K562 (cell line): ENCODE measurements around the gene CCL5. TPM values are rescaled to one million over a fixed set of nuclear protein-coding genes. Genes with fewer than 3 reads are reported as not detected.

ENCODE experiments used
- ATAC-seq: fragments of 200-7000 bp; cut with Tn5 transposase; 3 replicates; pipeline ENCODE4 v1.9.1; 2020; ENCODE audit warnings: moderate library complexity
- Bru-seq: library from RNA; stranded (reverse); fragments of 400-500 nt; gene quantifications from one replicate; lab custom pipeline; 2021; lab: Mats Ljungman, UMichigan
- BruChase-seq, 2 experiments: library from RNA; stranded (reverse); fragments of 400-500 nt; gene quantifications; one replicate each; lab custom pipeline; 2021; lab: Mats Ljungman, UMichigan
- BruUV-seq: library from RNA; stranded (reverse); fragments of 400-500 nt; replicated peaks from 2 replicates; lab custom pipeline; 2021; lab: Mats Ljungman, UMichigan
- CTCF ChIA-PET: fragments of 300-600 bp; formaldehyde crosslinking; extraction: SDS; loops from one replicate; lab custom pipeline; 2021; ENCODE audit warnings: low intra/inter-chr PET ratio; lab: Yijun Ruan, JAX
- POLR2A ChIA-PET: fragments of 300-600, 350-650 bp; sonication (Branson Sonifier 250); formaldehyde crosslinking; extraction: SDS; loops from one replicate; lab custom pipeline; 2021; ENCODE audit warnings: antibody characterized with exemption, inconsistent platforms; lab: Yijun Ruan, JAX
- DNase-seq, 4 experiments: peaks; one replicate each; pipeline versions ENCODE4 v3.0.0 to v3.0.0-alpha.2; 2011 to 2018; ENCODE audit warnings: low spot score in 3 of 4, mixed read lengths in 3 of 4; ENCODE audit errors: extremely low read depth in 1 of 4
- FAIRE-seq: peaks from 2 replicates; lab custom pipeline; 2011; peaks lifted over from hg19 to GRCh38; lab: Jason Lieb, UNC
- H2AFZ ChIP-seq: 2 replicates; pipeline ENCODE4 v1.6.0; 2011; ENCODE audit warnings: low read depth, low read length, control low read depth, inconsistent platforms
- H3K27ac ChIP-seq: fragments of 200-600 bp; 3 replicates; pipeline ENCODE4 v1.8.0; 2011; ENCODE audit warnings: low read depth, mild to moderate bottlenecking, control low read depth, inconsistent platforms, low read length, moderate library complexity, mixed read lengths; ENCODE audit errors: extremely low read depth
- H3K27me3 ChIP-seq, 2 experiments: fragments of 300-600 bp in 1 of 2; 2 replicates in 1 of 2; 3 replicates in 1 of 2; pipeline versions ENCODE4 v1.6.0 to v1.8.0; 2011; ENCODE audit warnings: inconsistent platforms in 2 of 2, low read length in 2 of 2, mild to moderate bottlenecking in 1 of 2, mixed read lengths in 1 of 2, moderate library complexity in 1 of 2; ENCODE audit not compliant: control insufficient read depth in 2 of 2, insufficient read depth in 2 of 2
- H3K36me3 ChIP-seq: fragments of 300-600 bp; 3 replicates; pipeline ENCODE4 v1.8.0; 2011; ENCODE audit warnings: mild to moderate bottlenecking, low read length, inconsistent platforms; ENCODE audit not compliant: control insufficient read depth, insufficient read depth
- H3K4me1 ChIP-seq, 2 experiments: fragments of 200-600 bp in 1 of 2; replicated peaks in 1 of 2; 2 replicates in 1 of 2; 3 replicates in 1 of 2; pipeline versions ENCODE4 v1.5.1 to v1.8.0; 2011; ENCODE audit warnings: inconsistent platforms in 2 of 2, low read length in 2 of 2, mild to moderate bottlenecking in 1 of 2, mixed read lengths in 1 of 2, moderate library complexity in 1 of 2; ENCODE audit not compliant: control insufficient read depth in 2 of 2, insufficient read depth in 2 of 2
- H3K4me2 ChIP-seq: 2 replicates; pipeline ENCODE4 v1.6.1; 2011; ENCODE audit warnings: low read length, control low read depth, inconsistent platforms, mixed read lengths; ENCODE audit not compliant: insufficient read depth
- H3K4me3 ChIP-seq: fragments of 200-600 bp; sonication (generic), shearing (Covaris generic); 2 replicates; pipeline ENCODE4 v1.5.1; 2016; ENCODE audit warnings: control low read depth, inconsistent platforms
- H3K79me2 ChIP-seq: fragments of 200-600 bp; 3 replicates; pipeline ENCODE4 v1.8.0; 2011; ENCODE audit warnings: low read length, inconsistent platforms; ENCODE audit not compliant: control insufficient read depth, insufficient read depth
- H3K9ac ChIP-seq, 2 experiments: 2 replicates each; pipeline versions ENCODE4 v1.6.0 to v1.6.1; 2011; ENCODE audit warnings: low read depth in 2 of 2, low read length in 2 of 2, control low read depth in 1 of 2, inconsistent platforms in 1 of 2, mild to moderate bottlenecking in 1 of 2, mixed read lengths in 1 of 2; ENCODE audit not compliant: insufficient read depth in 1 of 2
- H3K9me1 ChIP-seq: one replicate; pipeline ENCODE4 v1.6.0; 2011; ENCODE audit warnings: inconsistent platforms, mild to moderate bottlenecking, low read length, moderate library complexity; ENCODE audit not compliant: control insufficient read depth, insufficient read depth
- H3K9me3 ChIP-seq: replicated peaks from 2 replicates; pipeline ENCODE4 v1.5.1; 2011; ENCODE audit warnings: low read depth, low read length, inconsistent platforms; ENCODE audit not compliant: control insufficient read depth, insufficient read depth
- H4K20me1 ChIP-seq: replicated peaks from 2 replicates; pipeline ENCODE4 v1.6.1; 2011; ENCODE audit warnings: low read length, inconsistent platforms, mixed read lengths; ENCODE audit not compliant: control insufficient read depth, insufficient read depth
- CREB3 ChIP-seq: fragments of 450-650 bp; conservative IDR thresholded peaks from 2 replicates; pipeline ENCODE4 v1.6.1; 2016; ENCODE audit warnings: missing genetic modification characterization, low read depth, mild to moderate bottlenecking, missing compliant biosample characterization, moderate library complexity
- EHMT2 ChIP-seq: fragments of 450-650 bp; IDR thresholded peaks from 2 replicates; pipeline ENCODE4 v1.6.1; 2018; ENCODE audit warnings: antibody characterized with exemption
- GATAD2B ChIP-seq: fragments of 450-650 bp; IDR thresholded peaks from 2 replicates; pipeline ENCODE4 v1.6.1; 2017; ENCODE audit warnings: mild to moderate bottlenecking, borderline replicate concordance
- HDAC2 ChIP-seq: fragments of 450-650 bp; IDR thresholded peaks from 2 replicates; pipeline ENCODE4 v1.6.1; 2016; ENCODE audit warnings: mild to moderate bottlenecking
- KLF10 ChIP-seq: fragments of 250-450 bp; sonication (Bioruptor Pico); IDR thresholded peaks from 2 replicates; pipeline ENCODE4 v1.6.1; 2021; ENCODE audit warnings: matching md5 sums
- RBM39 ChIP-seq: fragments of 200-400 bp; formaldehyde crosslinking; optimal IDR thresholded peaks from 2 replicates; pipeline ENCODE3; 2018; ENCODE audit warnings: low read depth, low read length
- XRCC5 ChIP-seq: fragments of 200-400 bp; formaldehyde crosslinking; IDR thresholded peaks from 2 replicates; pipeline ENCODE4 v1.6.1; 2017; ENCODE audit warnings: low read depth, mild to moderate bottlenecking, low read length
- ZKSCAN1 ChIP-seq: fragments of 150-350 bp; IDR thresholded peaks from 2 replicates; pipeline ENCODE4 v1.6.1; 2016; ENCODE audit warnings: low read depth, low read length
- ZNF518B ChIP-seq: fragments of 250-450 bp; sonication (Bioruptor Pico); IDR thresholded peaks from 2 replicates; pipeline ENCODE4 v1.5.0; 2021; ENCODE audit warnings: mild to moderate bottlenecking, moderate library complexity
- ZNF780A ChIP-seq: fragments of 250-450 bp; sonication (Bioruptor Pico); IDR thresholded peaks from 2 replicates; pipeline ENCODE4 v1.5.0; 2021; ENCODE audit warnings: mild to moderate bottlenecking
- WGBS: fragments of 100-300 bp; shearing (Covaris generic); methylation state at CpG from one replicate; pipeline ENCODE4 v1.1.6; 2016; ENCODE audit warnings: low coverage, mixed read lengths; ENCODE audit not compliant: insufficient coverage; ENCODE audit errors: missing lambda C conversion rate; 5-methylcytosine and 5-hydroxymethylcytosine counted together
- in situ Hi-C: fragments of 300-500 bp; cut with MboI; formaldehyde crosslinking; loops from 4 replicates; pipeline ENCODE4 v1.15.0; 2018; ENCODE audit warnings: inconsistent platforms, mixed read lengths
- intact Hi-C: fragments of 100-400 bp; cut with micrococcal nuclease; formaldehyde crosslinking; loops from 2 replicates; pipeline ENCODE4 v1.14.2; 2022
- long read RNA-seq, 3 experiments: library from polyadenylated mRNA in 2 of 3; library from RNA in 1 of 3; unstranded in 2 of 3; stranded (forward) in 1 of 3; transcript quantifications; one replicate each; pipeline ENCODE4 v2.0.0, GENCODE V29; 2019 to 2022
- polyA minus RNA-seq, 3 experiments: library from RNA; depleted of rRNA, polyadenylated mRNA; stranded (reverse); fragments of >200 nt; gene quantifications; 2 replicates each; pipeline ENCODE4 v1.2.3, GENCODE V29; 2011
- polyA plus RNA-seq, 8 experiments: library from polyadenylated mRNA; depleted of rRNA in 4 of 8; stranded (reverse) in 5 of 8; unstranded in 3 of 8; fragments of >200 nt; fragmentation: Nextera tagmentation in 2 of 8; fragmentation: Illumina TruSeq in 1 of 8; extraction: Ambion mirVana in 2 of 8; extraction: Trizol in 1 of 8; gene quantifications; 2 replicates each; pipeline versions ENCODE4 v1.2.1 to v1.2.3, GENCODE V29; 2011 to 2014; ENCODE audit warnings: inconsistent platforms in 1 of 8, missing spikeins in 1 of 8
- total RNA-seq, 7 experiments: library from RNA; depleted of rRNA in 6 of 7; stranded (reverse); fragments of >200 nt in 6 of 7; fragmentation: Illumina TruSeq in 2 of 7; extraction: Trizol in 2 of 7; gene quantifications; 2 replicates each; pipeline versions ENCODE4 v1.2.1 to v1.2.3, GENCODE V29; 2011 to 2021; ENCODE audit warnings: low replicate concordance in 1 of 7

CCL5 gene
- total RNA-seq (2011; cell fraction: chromatin; rRNA removed; ENCODE audit: low replicate concordance) = 0.37 TPM in 1 of 2 replicates, not detected in the other
- not detected in 2 replicates for total RNA-seq (2011; cell fraction: nucleolus; rRNA removed)
- total RNA-seq (2011; cell fraction: nucleoplasm; rRNA removed) = 0.29 TPM in 1 of 2 replicates, not detected in the other
- 0.08 and 0.18 TPM in 2 replicates for total RNA-seq (2014; rRNA removed)
- total RNA-seq (2014; rRNA removed; fragmentation: Illumina TruSeq; extraction: Trizol) = 0.16 TPM in 1 of 2 replicates, not detected in the other
- total RNA-seq (2015; rRNA removed; fragmentation: Illumina TruSeq; extraction: Trizol) = 0.18 and 0.23 TPM in 2 replicates
- 0.56 and 0.58 TPM in 2 replicates for total RNA-seq (2021)
- polyA plus RNA-seq (2011; rRNA removed) = 0.08 and 0.53 TPM in 2 replicates
- polyA plus RNA-seq (2011; cell fraction: cytosol; rRNA removed) = 0.72 TPM in 1 of 2 replicates, not detected in the other
- polyA plus RNA-seq (2011; cell fraction: nucleus; rRNA removed) = not detected in 2 replicates
- 0.30 and 0.65 TPM in 2 replicates for polyA plus RNA-seq (2012)
- 0.43 TPM in 2 replicates for polyA plus RNA-seq (2014; fragmentation: Illumina TruSeq; extraction: Trizol)
- under 1 TPM; 0.46 to 0.59 TPM for polyA plus RNA-seq (2014; fragmentation: Nextera tagmentation; extraction: Ambion mirVana)
- polyA plus RNA-seq (2014; rRNA removed) = 0.30 and 0.49 TPM in 2 replicates
- polyA minus RNA-seq (2011; rRNA and poly(A)+ RNA removed) = not detected in 2 replicates
- 0.86 TPM in 1 of 2 replicates, not detected in the other for polyA minus RNA-seq (2011; cell fraction: cytosol; rRNA and poly(A)+ RNA removed)
- not detected in 2 replicates for polyA minus RNA-seq (2011; cell fraction: nucleus; rRNA and poly(A)+ RNA removed)
- Bru-seq, nascent RNA = percentile 32 among the genes with signal in this experiment
- percentile 13 among the genes with signal in this experiment for BruChase-seq, experiment 1, labeled RNA remaining after a 2-hour chase
- BruChase-seq, experiment 2, labeled RNA remaining after a 6-hour chase = percentile 21 among the genes with signal in this experiment
- long read RNA-seq, experiment 1 = 0 reads
- long read RNA-seq, experiment 2, partial matches to known transcripts = 0 of 1 reads
- long read RNA-seq, experiment 2, other reads (novel, unspliced or antisense) = 1 of 1 reads
- long read RNA-seq, experiment 3, partial matches to known transcripts = 0 of 1 reads
- long read RNA-seq, experiment 3, other reads (novel, unspliced or antisense) = 0 of 1 reads

- FAIRE-seq (no peak), DNase-seq (peak in 2 of 4 experiments; percentile 51 to 63), ATAC-seq (peak; percentile 76)
- H2AFZ ChIP-seq = peak within 1 kb of the TSS; percentile 87
- no peaks in the 10 kb centered on the region for H4K20me1 ChIP-seq
- POLR2A ChIA-PET = interaction anchor here (0.7 to 2.4 kb wide), 6 partner anchors 8 to 125 kb away, joined by 3 to 9 read pairs (median 3); no protein-coding TSS in a partner anchor
- no peak within 1 kb of the TSS for H3K4me3 ChIP-seq
- peak within 1 kb of the TSS in 1 of 2 experiments; percentile 53; a peak in 2 of 4 replicates for H3K9ac ChIP-seq
- H3K27me3 ChIP-seq = no peaks in the 10 kb centered on the region
- in situ Hi-C loops = no loop called here
- H3K36me3 ChIP-seq = no peaks in the 10 kb centered on the region
- peaks cover 4 to 17% of the 10 kb centered on the region in 2 experiments; a peak in 4 of 5 replicates for H3K4me1 ChIP-seq
- WGBS = 32% methylated on average over 11 of the region's 11 CpGs
- CTCF ChIA-PET = no interaction called here
- no peaks in the 10 kb centered on the region for H3K79me2 ChIP-seq
- H3K9me3 ChIP-seq = no peaks in the 10 kb centered on the region
- peak within 1 kb of the TSS; percentile 54 for H3K4me2 ChIP-seq
- no TSS peak for BruUV-seq
- peak within 1 kb of the TSS; percentile 41; the same call in 2 of the 3 replicates for H3K27ac ChIP-seq
- intact Hi-C loops = no loop called here
- H3K9me1 ChIP-seq = no peaks in the 10 kb centered on the region
- no peak for TF ChIP-seq KLF10 (CRISPR knock-in tag)
- TF ChIP-seq ZKSCAN1 = no peak
- no peak for TF ChIP-seq ZNF518B (CRISPR knock-in tag)
- no peak for TF ChIP-seq CREB3 (tag)
- TF ChIP-seq EHMT2 = 0 out of 2 replicates have a peak, but pooled peaks have one; percentile 42
- no peak for TF ChIP-seq GATAD2B
- TF ChIP-seq XRCC5 = no peak
- TF ChIP-seq RBM39 = no peak
- TF ChIP-seq HDAC2 = no peak
- TF ChIP-seq ZNF780A = no peak
Observed at GRCh38 chr17:35879773-35880654, at the start of gene CCL5. CCL5 (minus strand) TSS chr17:35880360.
